Endometrial microvascular endothelial cells (primary cell): ENCODE data around the gene TMEM87B. TPM values are rescaled to one million over a fixed set of nuclear protein-coding genes. Genes with fewer than 3 reads are reported as not detected.

Source experiments
- in situ Hi-C: cut with HindIII; loops from 2 replicates; pipeline ENCODE4 v1.10.0; 2017; ENCODE audit warnings: low sequenced_read_pairs, low pct_unique_long_range_greater_than_20kb; ENCODE audit errors: inconsistent ontology term
- total RNA-seq: library from RNA; depleted of rRNA; stranded (reverse); fragments of >200 nt; gene quantifications from one replicate; pipeline ENCODE4 v1.2.3, GENCODE V29; 2015; ENCODE audit errors: inconsistent ontology term

The TMEM87B gene
- total RNA-seq, 1 donor from 2014 or later, result 79.4 TPM

- in situ Hi-C loops, result no loop called here
Measured at GRCh38 chr2:112157472-112157871, 102.4 kb downstream of the TMEM87B start.

- in situ Hi-C loops, result no loop called here
Measured at GRCh38 chr2:112159454-112159921, 104.4 kb downstream of the TMEM87B start.

GRCh38 chr2:112160283-112161250 is 105.5 kb downstream of the TMEM87B start:
- in situ Hi-C loops, result no loop called here

- in situ Hi-C loops, result no loop called here
Measured at GRCh38 chr2:112161431-112162145, 106.5 kb downstream of the TMEM87B start.

GRCh38 chr2:112162341-112162740 is 107.3 kb downstream of the TMEM87B start:
- in situ Hi-C loops, result no loop called here

- in situ Hi-C loops, result no loop called here
Measured at GRCh38 chr2:112162956-112163355, 107.9 kb downstream of the TMEM87B start.

- in situ Hi-C loops, result no loop called here
Measured at GRCh38 chr2:112163541-112163981, 108.5 kb downstream of the TMEM87B start.

GRCh38 chr2:112164876-112165275 is 109.8 kb downstream of the TMEM87B start:
- in situ Hi-C loops, result no loop called here

GRCh38 chr2:112165296-112165695 is 110.2 kb downstream of the TMEM87B start:
- in situ Hi-C loops, result no loop called here

GRCh38 chr2:112166806-112167499 is 111.9 kb downstream of the TMEM87B start:
- in situ Hi-C loops, result no loop called here

- in situ Hi-C loops, result no loop called here
Measured at GRCh38 chr2:112168422-112169124, 113.5 kb downstream of the TMEM87B start.

Other genes with a start within 250 kb of the TMEM87B start
- gene ANAPC1, start 171.1 kb upstream of the TMEM87B start, total RNA-seq, result 73.8 TPM
- gene MERTK, start 156.7 kb upstream of the TMEM87B start, total RNA-seq, result 15.2 TPM
- 3.2 TPM for gene FBLN7, start 83.1 kb downstream of the TMEM87B start, total RNA-seq
- 2.0 TPM for gene ZC3H8, start 199.8 kb downstream of the TMEM87B start, total RNA-seq
- gene ZC3H6, start 220.3 kb downstream of the TMEM87B start, total RNA-seq, result 1.0 TPM